ENCODE results near the gene MYMK. TPM values are rescaled to one million over a fixed set of nuclear protein-coding genes. Genes with fewer than 3 reads are reported as not detected.

The MYMK gene
- polyA plus RNA-seq, 1 experiment = not detected

DNA sequence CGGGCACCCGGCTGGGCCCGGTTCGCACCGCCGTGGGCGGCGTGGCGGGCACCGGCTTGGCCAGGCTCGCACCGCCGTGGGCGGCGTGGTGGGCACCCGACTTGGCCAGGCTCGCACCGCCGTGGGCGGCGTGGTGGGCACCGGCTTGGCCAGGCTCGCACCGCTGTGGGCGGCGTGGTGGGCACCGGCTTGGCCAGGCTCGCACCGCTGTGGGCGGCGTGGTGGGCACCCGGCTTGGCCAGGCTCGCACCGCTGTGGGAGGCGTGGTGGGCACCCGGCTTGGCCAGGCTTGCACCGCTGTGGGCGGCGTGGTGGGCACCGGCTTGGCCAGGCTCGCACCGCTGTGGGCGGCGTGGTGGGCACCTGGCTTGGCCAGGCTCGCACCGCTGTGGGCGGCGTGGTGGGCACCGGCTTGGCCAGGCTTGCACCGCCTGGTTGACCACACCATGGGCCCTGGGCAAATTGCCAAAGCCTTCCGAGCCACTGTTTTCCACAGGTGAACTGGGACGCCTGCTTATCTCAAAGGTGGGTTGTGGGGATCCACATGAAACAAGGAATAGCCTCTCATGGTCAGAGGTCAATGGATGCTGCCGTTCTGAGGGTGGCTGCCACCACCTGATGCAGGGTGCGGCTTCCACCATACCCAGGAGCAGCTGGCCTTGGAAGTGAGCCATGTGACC is 38.0 kb upstream of the MYMK start:
- H3K36me3 ChIP-seq (ENCODE audit: control insufficient read depth, insufficient read depth, low read length) = no peaks in the 10 kb centered on the region
- TF ChIP-seq, protein P1, sequence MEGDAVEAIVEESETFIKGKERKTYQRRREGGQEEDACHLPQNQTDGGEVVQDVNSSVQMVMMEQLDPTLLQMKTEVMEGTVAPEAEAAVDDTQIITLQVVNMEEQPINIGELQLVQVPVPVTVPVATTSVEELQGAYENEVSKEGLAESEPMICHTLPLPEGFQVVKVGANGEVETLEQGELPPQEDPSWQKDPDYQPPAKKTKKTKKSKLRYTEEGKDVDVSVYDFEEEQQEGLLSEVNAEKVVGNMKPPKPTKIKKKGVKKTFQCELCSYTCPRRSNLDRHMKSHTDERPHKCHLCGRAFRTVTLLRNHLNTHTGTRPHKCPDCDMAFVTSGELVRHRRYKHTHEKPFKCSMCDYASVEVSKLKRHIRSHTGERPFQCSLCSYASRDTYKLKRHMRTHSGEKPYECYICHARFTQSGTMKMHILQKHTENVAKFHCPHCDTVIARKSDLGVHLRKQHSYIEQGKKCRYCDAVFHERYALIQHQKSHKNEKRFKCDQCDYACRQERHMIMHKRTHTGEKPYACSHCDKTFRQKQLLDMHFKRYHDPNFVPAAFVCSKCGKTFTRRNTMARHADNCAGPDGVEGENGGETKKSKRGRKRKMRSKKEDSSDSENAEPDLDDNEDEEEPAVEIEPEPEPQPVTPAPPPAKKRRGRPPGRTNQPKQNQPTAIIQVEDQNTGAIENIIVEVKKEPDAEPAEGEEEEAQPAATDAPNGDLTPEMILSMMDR (IDR thresholded peaks at IDR 0.05; ENCODE audit: insufficient read depth, low read depth, low read length) = no peak
- POLR2A ChIA-PET = no interaction called here
- peaks cover 9% of the 10 kb centered on the region for H3K27me3 ChIP-seq (ENCODE audit: control insufficient read depth, insufficient read depth, low read length)
- no peak for DNase-seq (ENCODE audit: low read depth)
- no peak overlapping the region for H3K4me3 ChIP-seq (ENCODE audit: low read depth, low read length)
- CTCF ChIA-PET = no interaction called here

DNA sequence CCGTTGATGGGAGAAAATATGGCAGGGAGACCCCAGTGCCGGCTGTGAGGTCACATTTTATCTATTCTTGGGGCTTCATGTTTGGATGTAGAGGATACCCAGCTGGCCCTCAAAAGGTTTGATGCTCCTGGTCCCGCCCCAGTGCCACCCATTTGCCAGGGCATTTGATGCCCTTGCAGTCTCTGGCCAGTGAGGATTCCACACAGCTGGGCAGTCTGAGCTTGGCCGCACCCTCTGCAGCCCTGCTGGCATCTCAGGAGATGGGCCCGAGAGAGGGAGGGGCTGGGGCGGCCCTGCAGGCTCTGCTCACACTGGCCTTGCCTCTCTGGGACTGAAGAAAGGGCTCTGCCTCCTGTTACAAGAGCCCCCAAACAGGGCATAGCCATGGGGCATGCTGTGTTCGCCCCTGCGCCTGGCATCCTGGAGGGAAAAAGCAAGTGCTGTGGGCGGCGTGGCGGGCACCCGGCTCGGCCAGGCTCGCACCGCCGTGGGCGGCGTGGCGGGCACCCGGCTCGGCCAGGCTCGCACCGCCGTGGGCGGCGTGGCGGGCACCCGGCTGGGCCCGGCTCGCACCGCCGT is 37.3 kb upstream of the MYMK start:
- TF ChIP-seq, protein P1 (IDR thresholded peaks at IDR 0.05; ENCODE audit: insufficient read depth, low read depth, low read length) = no peak
- no peaks in the 10 kb centered on the region for H3K36me3 ChIP-seq (ENCODE audit: control insufficient read depth, insufficient read depth, low read length)
- ChIA-PET POLR2A (no interaction called here), CTCF (no interaction called here)
- H3K4me3 ChIP-seq (ENCODE audit: low read depth, low read length) = no peak overlapping the region
- H3K27me3 ChIP-seq (ENCODE audit: control insufficient read depth, insufficient read depth, low read length) = peaks cover 9% of the 10 kb centered on the region
- no peak for DNase-seq (ENCODE audit: low read depth)

DNA sequence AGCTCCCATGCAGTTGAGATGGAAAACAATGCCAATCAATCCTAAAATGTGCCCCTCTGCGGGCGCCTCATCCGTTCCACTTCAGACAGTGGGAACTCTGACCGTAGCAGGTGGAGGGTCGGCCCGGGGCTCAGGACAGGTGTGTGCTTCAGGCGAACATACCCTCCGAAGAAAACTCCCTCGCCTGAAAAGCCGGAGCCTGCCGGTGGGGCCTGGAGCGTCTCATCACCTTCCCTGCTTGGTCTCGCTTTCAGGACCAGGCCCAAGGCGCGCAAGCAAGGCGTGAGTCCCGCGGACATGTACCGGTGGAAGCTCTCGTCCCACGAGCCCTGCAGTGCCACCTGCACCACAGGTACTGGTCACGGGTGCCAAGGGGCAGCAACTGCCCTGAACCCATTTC is 36.2 kb upstream of the MYMK start:
- H3K4me3 ChIP-seq (ENCODE audit: low read depth, low read length) = no peak overlapping the region
- H3K36me3 ChIP-seq (ENCODE audit: control insufficient read depth, insufficient read depth, low read length) = no peaks in the 10 kb centered on the region
- TF ChIP-seq, protein P1 (IDR thresholded peaks at IDR 0.05; ENCODE audit: insufficient read depth, low read depth, low read length) = no peak
- H3K27me3 ChIP-seq (ENCODE audit: control insufficient read depth, insufficient read depth, low read length) = peaks cover 9% of the 10 kb centered on the region
- DNase-seq (ENCODE audit: low read depth) = no peak
- ChIA-PET POLR2A (no interaction called here), CTCF (no interaction called here)

DNA sequence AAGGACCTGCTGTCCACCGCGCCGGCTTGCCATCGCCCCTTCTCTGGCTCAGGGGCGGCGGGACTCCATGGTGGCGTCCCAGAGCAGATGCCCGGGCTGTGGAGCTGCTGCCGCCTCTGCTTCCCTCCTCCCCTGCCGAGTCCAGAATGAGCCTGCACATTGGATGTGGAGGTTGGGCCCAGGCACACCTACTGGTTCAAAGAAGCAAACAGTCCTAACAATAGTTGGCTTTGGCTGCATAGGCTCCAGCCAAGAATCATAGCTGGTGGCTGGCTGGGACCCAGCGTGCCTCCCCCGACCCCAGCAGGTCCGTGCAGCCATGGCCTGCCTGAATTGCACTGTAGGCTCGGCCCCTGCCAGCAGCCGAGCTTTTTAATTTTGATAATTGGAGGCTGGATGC is 35.6 kb upstream of the MYMK start:
- no peak for DNase-seq (ENCODE audit: low read depth)
- ChIA-PET CTCF (no interaction called here), POLR2A (no interaction called here)
- peaks cover 8% of the 10 kb centered on the region for H3K27me3 ChIP-seq (ENCODE audit: control insufficient read depth, insufficient read depth, low read length)
- TF ChIP-seq, protein P1 (IDR thresholded peaks at IDR 0.05; ENCODE audit: insufficient read depth, low read depth, low read length) = no peak
- no peak overlapping the region for H3K4me3 ChIP-seq (ENCODE audit: low read depth, low read length)
- H3K36me3 ChIP-seq (ENCODE audit: control insufficient read depth, insufficient read depth, low read length) = no peaks in the 10 kb centered on the region

DNA sequence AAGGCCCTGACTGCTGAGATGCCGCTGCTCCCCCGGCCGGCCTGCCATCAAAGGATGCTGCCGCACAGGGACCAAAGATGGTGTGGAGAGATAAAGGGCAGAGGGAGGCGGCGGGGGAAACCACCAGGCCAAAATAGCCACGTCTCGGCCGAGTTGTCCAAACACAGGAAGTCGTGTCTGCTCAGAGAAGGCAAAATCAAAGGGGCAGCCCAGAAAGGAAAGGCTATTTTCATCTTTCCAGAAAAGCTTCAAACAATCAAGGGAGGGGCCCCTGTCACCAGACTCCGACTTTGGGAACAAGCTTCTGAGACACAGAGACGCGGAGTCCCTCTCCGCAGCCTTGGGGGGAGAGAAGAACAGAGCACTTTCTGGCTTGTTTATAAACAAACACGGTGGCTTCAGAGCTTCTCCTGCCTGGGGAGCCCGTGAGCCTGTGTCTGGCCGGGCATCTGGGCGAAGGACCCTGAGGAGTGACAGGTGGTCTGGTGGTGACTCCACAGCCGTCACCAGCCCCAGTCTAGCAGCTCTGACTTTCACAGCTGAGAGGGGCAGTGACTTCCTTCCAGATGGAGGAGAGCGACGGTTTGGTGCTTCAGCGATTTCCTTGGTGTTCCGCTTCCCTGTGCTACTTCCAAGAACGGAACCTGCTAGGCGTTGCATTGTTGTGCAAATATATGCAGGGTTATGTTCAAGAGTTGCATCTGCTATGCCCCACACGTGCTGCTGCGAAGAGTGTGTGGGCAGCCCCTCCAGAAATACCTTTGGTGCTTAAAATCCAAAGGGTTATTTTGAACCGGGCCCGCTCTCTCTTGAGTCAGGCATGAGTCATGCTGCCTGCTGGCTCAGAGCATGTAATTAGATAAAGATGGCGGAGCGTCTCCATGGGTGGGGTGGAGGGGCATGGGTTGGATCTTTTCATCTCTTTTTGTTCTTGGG is 33.7 kb upstream of the MYMK start:
- peak; percentile 36 for DNase-seq (ENCODE audit: low read depth)
- CTCF ChIA-PET = interaction anchor here (0.6 to 1.4 kb wide), 2 partner anchors 18 to 372 kb away, joined by 3 to 4 read pairs; no protein-coding TSS in a partner anchor

More for the DNA sequence above, 33.7 kb upstream of the MYMK start:
- peaks cover 5% of the 10 kb centered on the region for H3K27me3 ChIP-seq (ENCODE audit: control insufficient read depth, insufficient read depth, low read length)
- POLR2A ChIA-PET = no interaction called here
- H3K36me3 ChIP-seq (ENCODE audit: control insufficient read depth, insufficient read depth, low read length) = no peaks in the 10 kb centered on the region
- H3K4me3 ChIP-seq (ENCODE audit: low read depth, low read length) = peak overlapping the region; percentile 18
- TF ChIP-seq, protein P1 (IDR thresholded peaks at IDR 0.05; ENCODE audit: insufficient read depth, low read depth, low read length) = no peak
